HG02870 (cell line): ENCODE results near the gene GRID1.

ENCODE experiments used
- ATAC-seq: cut with Tn5 transposase; IDR thresholded peaks from one replicate; pipeline ENCODE4 v1.9.1; 2021; ENCODE audit warnings: mild to moderate bottlenecking, moderate library complexity; ENCODE audit not compliant: unreplicated experiment

Gene GRID1

GRCh38 chr10:86025509-86025908, 341.1 kb downstream of the GRID1 start:
- ATAC-seq = no peak

DNA sequence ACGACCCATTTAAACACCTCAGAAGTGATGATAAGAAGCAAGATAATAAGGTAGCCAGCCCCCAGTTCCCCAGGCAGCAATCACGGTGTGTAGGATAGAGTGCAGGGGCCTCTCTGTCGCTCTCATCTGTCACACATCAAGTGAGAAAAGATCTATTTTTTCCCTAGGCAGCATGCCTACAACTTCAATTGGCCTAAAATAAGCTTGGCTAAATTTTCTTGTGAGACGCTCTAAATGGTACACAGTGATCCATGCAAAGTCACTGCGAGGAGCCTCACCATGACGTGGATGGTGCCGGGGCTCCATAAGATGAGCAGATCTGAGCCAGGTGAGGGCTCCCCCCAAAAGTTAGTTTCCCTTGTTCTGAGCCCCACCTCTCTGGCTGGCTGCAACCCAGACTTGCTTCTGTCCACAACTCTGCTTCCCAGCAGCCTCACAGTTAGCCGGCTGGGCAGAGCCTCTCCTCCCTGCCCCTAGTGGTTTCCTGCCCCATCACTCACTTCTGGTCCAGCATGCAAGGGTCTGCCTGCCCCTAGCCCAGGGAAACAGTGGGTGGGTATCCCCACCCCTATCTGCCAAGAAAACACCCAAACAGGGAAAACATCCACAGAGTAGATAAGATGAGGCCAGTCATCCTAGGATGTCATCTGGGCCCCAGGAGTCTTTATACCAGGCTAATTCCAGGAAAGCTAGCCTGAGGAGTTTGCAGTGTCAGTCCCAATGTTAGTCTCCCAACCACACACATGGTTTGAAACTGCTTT, 342.1 kb downstream of the GRID1 start:
- ATAC-seq = no peak

DNA sequence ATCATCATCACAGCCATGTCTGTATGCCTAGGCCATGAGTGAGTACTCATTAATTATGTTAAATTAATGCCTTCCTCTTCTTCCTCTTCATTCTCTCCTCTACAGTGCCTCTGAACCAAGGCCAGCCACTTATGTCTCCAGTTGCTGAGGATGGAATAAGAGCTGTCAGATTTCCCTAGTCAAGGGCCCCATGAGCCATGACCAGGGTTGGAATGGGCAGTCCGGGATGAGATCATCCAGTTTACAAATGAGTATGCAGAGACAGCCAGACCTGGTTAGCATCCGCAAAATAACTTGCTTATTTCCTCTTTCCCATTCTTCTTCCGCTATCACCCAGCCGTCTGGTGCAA, 342.7 kb downstream of the GRID1 start:
- no peak for ATAC-seq

- no peak for ATAC-seq
Observed at GRCh38 chr10:86023336-86023735, 343.3 kb downstream of the GRID1 start.

DNA sequence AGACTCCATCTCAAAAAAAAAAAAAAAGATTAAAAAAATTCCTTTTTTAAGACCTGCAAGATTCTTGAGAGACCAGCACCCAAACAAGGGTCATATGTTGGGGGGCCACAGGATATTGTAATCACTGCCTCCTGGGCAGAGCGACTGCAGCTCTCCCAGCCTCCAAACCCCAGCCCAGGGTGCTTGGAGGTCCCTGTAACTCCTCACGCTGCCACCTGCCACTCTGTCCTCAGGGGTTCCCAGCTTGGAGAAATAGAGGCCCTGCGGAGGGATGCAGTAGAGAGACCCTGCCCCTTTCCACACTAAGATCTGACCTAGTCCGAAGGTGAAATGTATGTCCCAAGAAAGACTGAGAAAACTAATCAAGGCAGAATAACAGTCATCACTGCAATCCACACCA, 343.7 kb downstream of the GRID1 start:
- ATAC-seq = no peak

DNA sequence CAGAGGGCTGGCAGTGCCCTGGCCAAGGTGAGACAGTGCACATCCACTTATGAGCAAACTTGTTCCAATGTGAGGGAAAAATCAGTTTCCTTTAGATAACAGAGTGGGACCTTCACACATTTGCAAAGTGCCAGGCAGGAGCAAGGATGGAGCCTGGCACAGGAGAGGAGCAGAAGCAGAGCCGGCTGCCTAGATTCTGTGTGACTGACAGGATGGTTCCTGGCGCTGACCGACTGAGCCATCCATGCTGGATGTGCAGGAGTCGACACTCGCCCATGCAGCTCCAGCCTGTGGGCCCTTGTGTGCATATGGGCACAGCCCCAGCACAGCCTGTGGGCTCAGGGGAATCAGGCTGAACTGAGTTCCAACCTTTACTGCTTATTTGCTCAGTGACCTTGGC, 346.5 kb downstream of the GRID1 start:
- no peak for ATAC-seq

DNA sequence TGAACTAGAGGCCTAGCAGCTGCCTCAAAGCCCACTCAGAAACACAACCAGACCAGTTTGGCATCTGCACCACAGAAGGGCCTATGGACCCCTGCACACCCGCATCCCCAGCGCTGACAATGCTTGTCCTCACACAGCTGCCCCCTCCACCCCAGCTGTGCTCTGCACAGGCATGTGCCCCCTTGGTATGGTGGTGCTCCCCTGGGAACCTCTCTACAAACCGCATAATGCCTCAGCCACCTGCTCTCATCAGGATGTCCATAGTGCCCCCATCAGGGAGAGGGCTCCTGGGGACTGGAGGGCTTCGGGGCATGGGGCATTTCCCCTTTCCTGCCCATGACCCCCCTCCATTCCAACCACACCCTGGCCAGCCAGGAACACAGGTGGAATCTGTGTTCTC, 347.5 kb downstream of the GRID1 start:
- ATAC-seq = no peak

DNA sequence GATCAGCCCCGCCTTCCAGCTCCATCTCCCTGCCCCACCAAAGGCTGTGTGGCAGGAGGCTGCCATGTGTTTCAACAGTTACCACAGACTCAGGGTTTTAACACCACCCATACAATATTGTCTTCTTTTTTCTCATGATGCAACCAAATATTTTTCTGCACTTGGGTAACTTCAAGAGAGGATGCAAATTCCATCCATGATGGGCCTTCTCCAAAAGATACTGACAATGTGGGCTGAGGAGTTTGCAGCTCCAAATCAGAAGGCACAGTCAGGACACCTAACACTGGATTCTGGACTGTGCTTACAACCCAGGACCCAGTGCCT, 347.9 kb downstream of the GRID1 start:
- ATAC-seq = no peak

GRCh38 chr10:86017841-86018734, 348.5 kb downstream of the GRID1 start:
- no peak for ATAC-seq

DNA sequence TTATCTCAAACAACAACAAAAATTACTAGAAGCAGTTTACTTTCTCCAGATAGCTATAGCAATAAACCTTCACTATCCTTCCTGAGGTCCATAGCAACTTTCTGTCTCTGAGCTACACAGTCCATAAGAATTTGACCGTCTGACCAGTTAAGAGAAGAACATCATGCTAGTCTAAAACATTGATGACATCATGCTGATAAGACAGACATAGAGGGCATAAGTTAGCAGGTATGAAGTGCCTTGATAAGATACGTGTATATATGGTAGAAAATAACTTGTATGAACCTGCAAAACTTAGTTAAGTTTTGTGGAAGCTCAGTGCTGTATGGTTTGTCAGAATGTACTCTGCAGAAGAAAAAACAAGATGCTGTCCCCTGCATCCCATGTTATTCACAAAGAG, 353.0 kb downstream of the GRID1 start:
- ATAC-seq = no peak

- no peak for ATAC-seq
Observed at GRCh38 chr10:86007171-86007570, 359.4 kb downstream of the GRID1 start.

DNA sequence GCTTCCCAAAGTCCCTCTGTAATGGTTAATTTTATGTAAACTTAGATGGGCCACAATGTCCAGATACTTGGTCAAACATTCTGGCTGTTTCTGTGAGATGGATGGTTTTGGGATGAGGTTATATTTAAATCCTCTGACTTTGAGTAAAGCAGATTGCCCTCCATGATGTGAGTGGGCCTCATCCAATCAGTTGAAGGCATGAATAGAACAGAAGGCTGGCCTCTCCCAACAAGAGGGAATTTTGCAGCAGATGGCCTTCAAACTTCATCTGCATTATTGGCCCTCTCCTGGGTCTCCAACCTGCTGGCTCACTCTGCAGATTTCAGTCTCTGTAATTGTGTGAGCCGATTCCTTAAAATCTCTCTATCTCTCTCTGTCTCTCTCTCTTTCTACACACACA, 362.3 kb downstream of the GRID1 start:
- no peak for ATAC-seq

- no peak for ATAC-seq
Observed at GRCh38 chr10:86003201-86003621, 363.4 kb downstream of the GRID1 start.

DNA sequence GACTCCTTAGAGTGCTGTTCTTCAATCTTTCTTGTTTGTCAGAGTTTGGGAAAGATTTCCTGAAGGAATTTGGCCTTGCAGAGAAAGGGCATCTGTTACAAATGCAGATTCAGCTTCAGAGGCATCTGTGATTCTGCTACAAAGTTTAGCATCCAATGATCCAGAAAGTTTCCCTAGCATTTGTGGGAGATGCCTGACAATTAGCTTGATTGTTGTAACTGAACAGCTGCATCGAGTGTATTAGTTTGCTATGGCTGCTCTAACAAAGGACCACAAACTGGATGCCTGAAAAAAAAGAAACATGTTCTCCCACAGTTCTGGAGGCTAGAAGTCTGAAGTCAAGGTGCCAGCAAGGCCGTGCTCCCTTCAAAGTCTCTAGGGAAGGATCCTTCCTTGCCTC, 365.1 kb downstream of the GRID1 start:
- no peak for ATAC-seq

GRCh38 chr10:85997544-85997943, 369.1 kb downstream of the GRID1 start:
- ATAC-seq = no peak

GRCh38 chr10:85995791-85996190, 370.8 kb downstream of the GRID1 start:
- ATAC-seq = no peak

DNA sequence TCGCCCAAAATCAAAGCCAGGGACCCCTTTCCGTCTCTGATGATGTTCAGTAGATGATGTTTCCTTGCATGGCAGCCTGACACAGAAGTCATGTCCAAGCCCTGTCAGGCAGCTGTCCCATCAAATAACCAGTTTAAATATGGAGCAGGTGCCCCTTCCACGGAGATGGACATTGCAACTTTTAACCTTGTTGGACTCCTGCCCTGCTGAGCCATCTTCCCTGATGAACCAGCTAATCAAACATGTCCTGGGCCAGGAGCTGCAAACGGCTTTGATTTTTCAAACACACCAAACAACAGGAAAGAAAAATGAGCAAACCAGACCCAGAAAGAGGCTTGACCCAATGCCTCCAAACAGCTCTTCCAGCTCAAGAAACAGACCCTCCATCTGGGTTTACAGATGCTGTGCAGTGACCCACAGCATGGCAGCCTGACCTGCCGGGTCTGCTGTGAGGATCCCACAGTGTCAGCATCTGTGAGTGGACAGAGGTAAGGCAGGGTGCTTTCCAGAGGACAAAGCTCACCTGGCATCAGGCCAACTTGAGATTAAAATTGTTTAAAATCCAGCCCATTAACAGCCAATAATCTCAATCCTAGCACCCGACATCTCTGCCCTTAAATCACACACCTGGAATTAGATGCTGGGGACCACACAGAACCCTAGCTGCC, 372.6 kb downstream of the GRID1 start:
- no peak for ATAC-seq

DNA sequence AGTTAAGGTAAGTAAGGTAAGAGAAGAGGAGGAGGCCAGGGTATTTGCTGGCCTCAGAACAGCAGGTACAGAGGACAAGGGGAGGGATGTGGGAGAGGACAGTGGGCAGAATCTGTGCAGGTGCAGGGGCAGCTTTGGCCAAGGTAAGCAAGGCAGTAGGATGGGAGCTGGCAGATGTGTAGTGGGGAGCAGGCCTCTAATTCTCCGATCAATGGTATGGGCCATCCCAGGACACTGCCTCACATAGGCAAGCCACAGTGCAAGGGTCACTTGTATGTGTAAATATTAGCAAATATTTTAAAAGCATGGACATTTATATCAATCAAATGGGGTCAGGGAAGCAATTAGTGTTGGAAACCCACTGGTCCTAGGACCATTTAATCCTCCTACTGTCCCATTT, 373.5 kb downstream of the GRID1 start:
- no peak for ATAC-seq

DNA sequence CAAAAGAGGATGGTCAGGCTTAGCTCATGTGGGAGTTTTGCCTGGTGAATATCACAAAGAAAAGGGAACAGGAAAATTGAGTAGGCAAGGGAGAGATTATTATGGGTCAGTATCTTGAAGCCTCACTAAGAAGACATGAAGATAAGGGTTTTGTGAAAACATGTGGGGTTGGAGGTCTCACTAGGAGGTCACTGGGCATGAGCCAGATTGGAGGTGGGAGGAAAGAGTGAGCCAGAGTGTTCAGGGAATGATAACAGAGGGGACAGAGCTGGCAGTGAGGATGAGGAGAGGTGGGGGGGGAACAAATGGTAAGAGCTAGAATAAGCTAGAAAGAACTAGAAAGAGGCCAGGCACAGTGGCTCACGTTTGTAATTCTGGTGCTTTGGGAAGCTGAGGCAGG, 374.3 kb downstream of the GRID1 start:
- no peak for ATAC-seq

DNA sequence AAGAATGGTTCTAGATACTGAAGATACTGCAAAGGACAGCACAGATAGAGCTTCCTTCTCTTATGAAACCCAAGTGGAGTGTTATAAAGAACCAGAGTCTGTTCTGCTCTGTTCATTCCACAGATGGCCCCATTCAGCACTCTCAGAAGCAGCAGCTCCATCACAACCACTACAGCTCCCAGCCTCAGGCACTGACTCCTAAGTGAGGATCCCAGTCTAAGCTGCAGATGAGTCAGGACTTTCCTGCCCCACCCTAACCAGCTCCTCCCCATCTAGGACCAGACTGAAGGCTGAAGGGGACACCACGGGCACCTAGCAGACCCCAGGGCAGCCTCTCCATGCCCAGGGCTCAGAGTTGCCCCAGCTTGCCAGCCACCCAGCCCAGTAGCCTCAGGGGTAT, 379.8 kb downstream of the GRID1 start:
- no peak for ATAC-seq

DNA sequence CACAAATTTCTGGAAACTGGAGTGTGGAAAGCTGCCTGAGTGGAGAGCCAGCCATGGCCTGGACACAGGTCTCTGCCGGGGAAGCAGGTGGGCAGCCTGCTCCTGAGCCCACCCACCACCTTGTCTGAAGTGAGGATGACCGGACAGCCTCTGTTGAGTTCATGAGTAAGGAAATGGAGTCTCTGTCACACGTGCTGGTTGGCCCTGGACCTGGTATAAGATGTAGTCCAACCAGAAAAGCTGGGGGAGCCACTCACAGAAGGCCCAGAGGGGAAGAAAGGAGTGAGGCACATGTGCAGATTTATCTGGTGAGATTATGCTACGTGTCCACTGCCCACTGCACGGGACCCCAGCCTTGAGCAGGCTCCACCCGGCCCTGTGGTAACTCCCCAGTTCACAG, 383.5 kb downstream of the GRID1 start:
- ATAC-seq = no peak

- no peak for ATAC-seq
Observed at GRCh38 chr10:85979598-85979997, 387.0 kb downstream of the GRID1 start.
